ENCODE data around the gene CDKN1C.

DNA sequence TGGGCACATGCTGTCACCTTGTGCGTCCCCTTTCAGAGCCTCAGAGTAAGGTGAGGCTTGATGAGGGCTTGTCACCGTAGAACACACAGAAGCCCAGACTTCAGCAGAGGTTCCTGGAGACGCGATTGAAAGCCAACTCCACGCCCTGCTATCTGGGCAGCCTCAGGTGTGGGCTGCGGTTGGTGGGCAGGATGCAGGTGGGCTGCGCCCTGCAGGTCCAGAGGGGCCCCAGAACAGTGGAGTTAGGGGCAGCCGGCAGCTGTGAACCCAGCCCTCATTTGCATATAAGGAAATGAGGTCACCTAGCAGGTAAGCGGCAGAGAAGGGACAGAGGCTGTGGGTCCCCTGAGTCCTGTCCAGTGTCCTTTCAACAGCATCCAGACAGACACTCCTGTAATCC lies 28.2 kb upstream of the CDKN1C start:
- TF ChIP-seq CTCF (IDR thresholded peaks at IDR 0.05): no peak
- no peak for TF ChIP-seq POLR2A (IDR thresholded peaks at IDR 0.05)

All from adrenal gland (tissue), 5 donors.